K562 (cell line): ENCODE measurements around the gene RNF31. TPM values are rescaled to one million over a fixed set of nuclear protein-coding genes. Genes with fewer than 3 reads are reported as not detected.
"Not testable (repeated sequence)": the region's sequence is repeated elsewhere in the genome, so short reads cannot be mapped to it uniquely, and the experiment has no call there.

Experiments used
- ATAC-seq: fragments of 200-7000 bp; cut with Tn5 transposase; 3 replicates; pipeline ENCODE4 v1.9.1; 2020; ENCODE audit warnings: moderate library complexity
- BruUV-seq: library from RNA; stranded (reverse); fragments of 400-500 nt; replicated peaks from 2 replicates; lab custom pipeline; 2021; lab: Mats Ljungman, UMichigan
- CTCF ChIA-PET: fragments of 300-600 bp; formaldehyde crosslinking; extraction: SDS; loops from one replicate; lab custom pipeline; 2021; ENCODE audit warnings: low intra/inter-chr PET ratio; lab: Yijun Ruan, JAX
- POLR2A ChIA-PET: fragments of 300-600, 350-650 bp; sonication (Branson Sonifier 250); formaldehyde crosslinking; extraction: SDS; loops from one replicate; lab custom pipeline; 2021; ENCODE audit warnings: antibody characterized with exemption, inconsistent platforms; lab: Yijun Ruan, JAX
- DNase-seq, 4 experiments: peaks; one replicate each; pipeline versions ENCODE4 v3.0.0 to v3.0.0-alpha.2; 2011 to 2018; ENCODE audit warnings: low spot score in 3 of 4, mixed read lengths in 3 of 4; ENCODE audit errors: extremely low read depth in 1 of 4
- FAIRE-seq: peaks from 2 replicates; lab custom pipeline; 2011; peaks lifted over from hg19 to GRCh38; lab: Jason Lieb, UNC
- H2AFZ ChIP-seq: 2 replicates; pipeline ENCODE4 v1.6.0; 2011; ENCODE audit warnings: low read depth, low read length, control low read depth, inconsistent platforms
- H3K27ac ChIP-seq: fragments of 200-600 bp; 3 replicates; pipeline ENCODE4 v1.8.0; 2011; ENCODE audit warnings: low read depth, mild to moderate bottlenecking, control low read depth, inconsistent platforms, low read length, moderate library complexity, mixed read lengths; ENCODE audit errors: extremely low read depth
- H3K27me3 ChIP-seq, 2 experiments: fragments of 300-600 bp in 1 of 2; 2 replicates in 1 of 2; 3 replicates in 1 of 2; pipeline versions ENCODE4 v1.6.0 to v1.8.0; 2011; ENCODE audit warnings: inconsistent platforms in 2 of 2, low read length in 2 of 2, mild to moderate bottlenecking in 1 of 2, mixed read lengths in 1 of 2, moderate library complexity in 1 of 2; ENCODE audit not compliant: control insufficient read depth in 2 of 2, insufficient read depth in 2 of 2
- H3K36me3 ChIP-seq: fragments of 300-600 bp; 3 replicates; pipeline ENCODE4 v1.8.0; 2011; ENCODE audit warnings: mild to moderate bottlenecking, low read length, inconsistent platforms; ENCODE audit not compliant: control insufficient read depth, insufficient read depth
- H3K4me1 ChIP-seq, 2 experiments: fragments of 200-600 bp in 1 of 2; replicated peaks in 1 of 2; 2 replicates in 1 of 2; 3 replicates in 1 of 2; pipeline versions ENCODE4 v1.5.1 to v1.8.0; 2011; ENCODE audit warnings: inconsistent platforms in 2 of 2, low read length in 2 of 2, mild to moderate bottlenecking in 1 of 2, mixed read lengths in 1 of 2, moderate library complexity in 1 of 2; ENCODE audit not compliant: control insufficient read depth in 2 of 2, insufficient read depth in 2 of 2
- H3K4me2 ChIP-seq: 2 replicates; pipeline ENCODE4 v1.6.1; 2011; ENCODE audit warnings: low read length, control low read depth, inconsistent platforms, mixed read lengths; ENCODE audit not compliant: insufficient read depth
- H3K4me3 ChIP-seq: fragments of 200-600 bp; sonication (generic), shearing (Covaris generic); 2 replicates; pipeline ENCODE4 v1.5.1; 2016; ENCODE audit warnings: control low read depth, inconsistent platforms
- H3K79me2 ChIP-seq: fragments of 200-600 bp; 3 replicates; pipeline ENCODE4 v1.8.0; 2011; ENCODE audit warnings: low read length, inconsistent platforms; ENCODE audit not compliant: control insufficient read depth, insufficient read depth
- H3K9ac ChIP-seq, 2 experiments: 2 replicates each; pipeline versions ENCODE4 v1.6.0 to v1.6.1; 2011; ENCODE audit warnings: low read depth in 2 of 2, low read length in 2 of 2, control low read depth in 1 of 2, inconsistent platforms in 1 of 2, mild to moderate bottlenecking in 1 of 2, mixed read lengths in 1 of 2; ENCODE audit not compliant: insufficient read depth in 1 of 2
- H3K9me1 ChIP-seq: one replicate; pipeline ENCODE4 v1.6.0; 2011; ENCODE audit warnings: inconsistent platforms, mild to moderate bottlenecking, low read length, moderate library complexity; ENCODE audit not compliant: control insufficient read depth, insufficient read depth
- H3K9me3 ChIP-seq: replicated peaks from 2 replicates; pipeline ENCODE4 v1.5.1; 2011; ENCODE audit warnings: low read depth, low read length, inconsistent platforms; ENCODE audit not compliant: control insufficient read depth, insufficient read depth
- H4K20me1 ChIP-seq: replicated peaks from 2 replicates; pipeline ENCODE4 v1.6.1; 2011; ENCODE audit warnings: low read length, inconsistent platforms, mixed read lengths; ENCODE audit not compliant: control insufficient read depth, insufficient read depth
- POLR2A ChIP-seq: fragments of 450-650 bp; conservative IDR thresholded peaks from 2 replicates; pipeline ENCODE4 v1.6.1; 2016
- WGBS: fragments of 100-300 bp; shearing (Covaris generic); methylation state at CpG from one replicate; pipeline ENCODE4 v1.1.6; 2016; ENCODE audit warnings: low coverage, mixed read lengths; ENCODE audit not compliant: insufficient coverage; ENCODE audit errors: missing lambda C conversion rate; 5-methylcytosine and 5-hydroxymethylcytosine counted together
- in situ Hi-C: fragments of 300-500 bp; cut with MboI; formaldehyde crosslinking; loops from 4 replicates; pipeline ENCODE4 v1.15.0; 2018; ENCODE audit warnings: inconsistent platforms, mixed read lengths
- intact Hi-C: fragments of 100-400 bp; cut with micrococcal nuclease; formaldehyde crosslinking; loops from 2 replicates; pipeline ENCODE4 v1.14.2; 2022
- polyA plus RNA-seq, 8 experiments: library from polyadenylated mRNA; depleted of rRNA in 4 of 8; stranded (reverse) in 5 of 8; unstranded in 3 of 8; fragments of >200 nt; fragmentation: Nextera tagmentation in 2 of 8; fragmentation: Illumina TruSeq in 1 of 8; extraction: Ambion mirVana in 2 of 8; extraction: Trizol in 1 of 8; gene quantifications; 2 replicates each; pipeline versions ENCODE4 v1.2.1 to v1.2.3, GENCODE V29; 2011 to 2014; ENCODE audit warnings: inconsistent platforms in 1 of 8, missing spikeins in 1 of 8
- total RNA-seq, 7 experiments: library from RNA; depleted of rRNA in 6 of 7; stranded (reverse); fragments of >200 nt in 6 of 7; fragmentation: Illumina TruSeq in 2 of 7; extraction: Trizol in 2 of 7; gene quantifications; 2 replicates each; pipeline versions ENCODE4 v1.2.1 to v1.2.3, GENCODE V29; 2011 to 2021; ENCODE audit warnings: low replicate concordance in 1 of 7

RNF31 gene
- total and polyA plus RNA-seq, 9 of the 15 experiments (the other 6 are each of a cell fraction or from before 2014, with no cell fraction given): 3.1 to 47.6 (median 19.1) TPM

- H3K9ac ChIP-seq, H3K27me3 ChIP-seq, H2AFZ ChIP-seq, in situ Hi-C loops, ATAC-seq, H3K4me2 ChIP-seq, BruUV-seq, FAIRE-seq, intact Hi-C loops, H4K20me1 ChIP-seq, H3K79me2 ChIP-seq, H3K4me1 ChIP-seq, DNase-seq, CTCF ChIA-PET, H3K9me3 ChIP-seq, H3K27ac ChIP-seq, H3K4me3 ChIP-seq, H3K9me1 ChIP-seq: not testable (repeated sequence)
- WGBS: 100% methylated on average over 8 of the region's 8 CpGs
- peaks cover 37% of the 10 kb centered on the region; the same call in 2 of the 3 replicates for H3K36me3 ChIP-seq
- POLR2A ChIA-PET: interaction anchor here (0.6 kb wide), 1 partner anchor 11 kb away, joined by 3 read pairs; the partner anchor contains the start of gene CHMP4A
Measured at GRCh38 chr14:24202538-24202937, 55.2 kb downstream of the RNF31 start.

GRCh38 chr14:24203249-24203886 is 56.1 kb downstream of the RNF31 start:
- POLR2A ChIA-PET: interaction anchor here (1.7 kb wide), 1 partner anchor 8 kb away, joined by 5 read pairs; the partner anchor contains the start of gene TM9SF1
- DNase-seq, ATAC-seq, intact Hi-C loops, in situ Hi-C loops, H3K4me3 ChIP-seq, H3K9me1 ChIP-seq, BruUV-seq, H4K20me1 ChIP-seq, H3K27ac ChIP-seq, H3K4me2 ChIP-seq, FAIRE-seq, H3K79me2 ChIP-seq, H2AFZ ChIP-seq, H3K27me3 ChIP-seq, H3K9me3 ChIP-seq, H3K9ac ChIP-seq, CTCF ChIA-PET: not testable (repeated sequence)
- TF ChIP-seq POLR2A: 0 out of 2 replicates have a peak, but pooled peaks have one; percentile 19
- H3K36me3 ChIP-seq: peaks cover 44% of the 10 kb centered on the region; the same call in 2 of the 3 replicates
- peaks cover 8 to 12% of the 10 kb centered on the region in 2 experiments; a peak in 4 of 5 replicates for H3K4me1 ChIP-seq
- WGBS: 83% methylated on average over 4 of the region's 16 CpGs
